Activated naive CD4-positive, alpha-beta T cell treated with anti-CD3 and anti-CD28 coated beads, Interleukin-2, amount 10 ng/mL, durations not matched to agents 7 days and 5 days (primary cell): ENCODE results near the gene GPR32.
A peak's percentile ranks its signal among the peaks of the same experiment; 100 is the strongest.
"Not testable (repeated sequence)": the region's sequence is repeated elsewhere in the genome, so short reads cannot be mapped to it uniquely, and the experiment has no call there.

Experiments
- CTCF ChIA-PET: fragments of 350-600 bp; sonication (Branson Sonifier 250); formaldehyde crosslinking; loops from one replicate; lab custom pipeline; 2021; ENCODE audit warnings: antibody characterized with exemption; lab: Charles Lee
- DNase-seq: peaks from one replicate; pipeline ENCODE4 v3.0.0-alpha.2; 2020
- H3K27ac Mint-ChIP-seq: one replicate; pipeline ENCODE4 v1.8.0; 2021; ENCODE audit warnings: mild to moderate bottlenecking, moderate library complexity, mixed read lengths
- H3K27me3 Mint-ChIP-seq: one replicate; pipeline ENCODE4 v1.8.0; 2021; ENCODE audit warnings: mild to moderate bottlenecking, mixed read lengths
- H3K36me3 Mint-ChIP-seq: one replicate; pipeline ENCODE4 v1.8.0; 2021; ENCODE audit warnings: mixed read lengths
- H3K4me1 Mint-ChIP-seq: one replicate; pipeline ENCODE4 v1.8.0; 2021; ENCODE audit warnings: mixed read lengths
- H3K4me3 Mint-ChIP-seq: one replicate; pipeline ENCODE4 v1.8.0; 2021; ENCODE audit warnings: mild to moderate bottlenecking, moderate library complexity, mixed read lengths
- H3K9me3 Mint-ChIP-seq: one replicate; pipeline ENCODE4 v1.8.0; 2021; ENCODE audit warnings: mixed read lengths

The GPR32 gene

DNA sequence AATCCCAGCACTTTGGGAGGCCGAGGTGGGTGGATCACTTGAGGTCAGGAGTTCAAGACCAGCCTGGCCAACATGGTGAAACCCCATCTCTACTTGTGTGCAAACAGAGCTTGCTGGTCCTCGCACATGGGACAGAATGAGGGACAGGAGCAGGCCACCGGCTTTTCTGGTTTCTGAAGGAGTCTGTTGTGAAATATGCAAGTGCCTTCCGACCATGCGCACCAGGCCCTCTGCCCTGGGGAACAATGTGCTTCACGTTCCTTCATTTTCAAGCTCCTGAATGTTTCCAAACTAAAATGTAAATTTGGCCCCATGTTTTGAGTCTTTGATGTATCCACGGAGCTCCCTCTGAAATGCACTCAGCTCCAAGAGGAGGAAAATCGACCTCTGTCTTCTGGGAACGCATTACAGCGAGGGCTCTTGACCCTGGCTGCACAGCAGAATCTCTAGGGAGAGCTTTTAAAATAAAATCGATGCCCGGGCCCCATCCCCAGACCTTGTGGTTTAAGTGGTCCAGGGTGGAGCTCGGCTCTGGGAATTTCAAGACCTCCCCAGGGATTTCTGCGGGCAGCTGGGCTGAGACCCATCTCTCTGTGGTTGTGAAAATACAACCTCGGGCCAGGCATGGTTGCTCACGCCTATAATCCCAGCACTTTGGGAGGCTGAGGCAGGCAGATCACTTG is 10.6 kb downstream of the GPR32 start:
- H3K4me1 Mint-ChIP-seq: peaks cover 6% of the 10 kb centered on the region
- no peak for DNase-seq
- H3K4me3 Mint-ChIP-seq: no peak overlapping the region
- no peaks in the 10 kb centered on the region for H3K36me3 Mint-ChIP-seq
- CTCF ChIA-PET: interaction anchor here (2.6 to 4.4 kb wide), 2 partner anchors 56 to 242 kb away, joined by 8 to 25 read pairs; no protein-coding TSS in a partner anchor
- H3K27ac Mint-ChIP-seq: no peak overlapping the region
- H3K27me3 Mint-ChIP-seq: peaks cover 60% of the 10 kb centered on the region
- H3K9me3 Mint-ChIP-seq: no peaks in the 10 kb centered on the region

DNA sequence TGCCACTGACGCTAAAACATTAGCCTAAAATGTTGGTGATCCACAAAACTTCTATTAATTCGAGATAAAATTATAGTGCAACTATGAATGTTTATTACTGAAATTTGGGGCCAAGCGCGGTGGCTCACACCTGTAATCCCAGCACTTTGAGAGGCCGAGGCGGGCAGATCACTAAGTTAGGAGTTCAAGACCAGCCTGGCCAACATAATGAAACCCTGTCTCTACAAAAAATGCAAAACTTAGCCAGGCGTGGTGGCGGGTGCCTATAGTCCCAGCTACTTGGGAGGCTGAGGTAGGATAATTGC is 13.5 kb downstream of the GPR32 start:
- not testable (repeated sequence) for H3K36me3 Mint-ChIP-seq, H3K4me3 Mint-ChIP-seq, H3K27ac Mint-ChIP-seq, H3K9me3 Mint-ChIP-seq, DNase-seq, H3K4me1 Mint-ChIP-seq
- H3K27me3 Mint-ChIP-seq: peaks cover 40% of the 10 kb centered on the region
- CTCF ChIA-PET: interaction anchor here (0.7 to 4.4 kb wide), 5 partner anchors 68 to 245 kb away, joined by 3 to 25 read pairs (median 4); no protein-coding TSS in a partner anchor

DNA sequence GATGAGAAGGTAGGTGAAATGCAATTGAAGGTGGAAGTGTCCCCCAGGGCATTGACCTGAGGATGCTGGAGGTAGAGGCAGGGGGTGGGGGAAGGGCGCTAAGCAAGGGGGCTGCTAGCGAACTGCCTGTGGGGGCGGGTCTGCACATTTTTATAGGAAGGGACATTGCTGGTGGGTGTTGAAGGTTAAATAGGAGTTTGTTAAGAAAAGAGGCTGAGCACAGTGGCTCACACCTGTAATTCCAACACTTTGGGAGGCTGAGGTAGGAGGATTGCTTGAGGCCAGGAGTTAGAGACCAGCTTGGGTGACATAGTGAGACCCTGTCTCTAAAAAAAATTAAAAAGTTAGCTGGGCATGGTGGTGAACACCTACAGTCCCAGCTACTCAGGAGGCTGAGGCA is 14.4 kb downstream of the GPR32 start:
- Mint-ChIP-seq H3K4me3 (no peak overlapping the region), H3K4me1 (peaks cover 6% of the 10 kb centered on the region), H3K9me3 (no peaks in the 10 kb centered on the region), H3K36me3 (no peaks in the 10 kb centered on the region), H3K27ac (no peak overlapping the region), H3K27me3 (peaks cover 31% of the 10 kb centered on the region)
- no peak for DNase-seq
- CTCF ChIA-PET: interaction anchor here (1.1 to 4.4 kb wide), 3 partner anchors 60 to 246 kb away, joined by 4 to 25 read pairs (median 8); no protein-coding TSS in a partner anchor

DNA sequence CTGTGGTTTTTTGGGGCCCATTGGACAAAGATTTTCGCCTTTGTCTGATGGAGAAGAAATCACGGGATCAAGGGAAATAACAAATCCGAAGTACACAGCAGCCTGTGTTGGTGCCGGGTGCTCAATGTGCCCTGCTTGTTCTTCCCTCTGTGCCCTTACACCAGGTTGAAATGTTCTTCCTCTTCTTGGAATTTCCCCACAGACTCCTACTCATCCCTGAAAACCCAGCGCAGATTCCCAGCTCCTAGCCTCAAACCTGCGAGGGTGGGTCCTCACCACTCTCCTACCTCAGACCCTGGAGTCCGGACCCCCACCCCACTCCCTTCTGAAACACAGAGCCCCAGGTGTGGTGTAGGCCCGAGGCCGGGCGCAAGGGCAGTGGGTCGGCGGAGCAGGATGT is 15.1 kb downstream of the GPR32 start:
- H3K36me3 Mint-ChIP-seq: no peaks in the 10 kb centered on the region
- peaks cover 6% of the 10 kb centered on the region for H3K4me1 Mint-ChIP-seq
- H3K9me3 Mint-ChIP-seq: no peaks in the 10 kb centered on the region
- DNase-seq: no peak
- no peak overlapping the region for H3K4me3 Mint-ChIP-seq
- peaks cover 25% of the 10 kb centered on the region for H3K27me3 Mint-ChIP-seq
- H3K27ac Mint-ChIP-seq: no peak overlapping the region
- CTCF ChIA-PET: interaction anchor here (1.1 to 4.4 kb wide), 2 partner anchors 60 to 247 kb away, joined by 4 to 25 read pairs; no protein-coding TSS in a partner anchor

DNA sequence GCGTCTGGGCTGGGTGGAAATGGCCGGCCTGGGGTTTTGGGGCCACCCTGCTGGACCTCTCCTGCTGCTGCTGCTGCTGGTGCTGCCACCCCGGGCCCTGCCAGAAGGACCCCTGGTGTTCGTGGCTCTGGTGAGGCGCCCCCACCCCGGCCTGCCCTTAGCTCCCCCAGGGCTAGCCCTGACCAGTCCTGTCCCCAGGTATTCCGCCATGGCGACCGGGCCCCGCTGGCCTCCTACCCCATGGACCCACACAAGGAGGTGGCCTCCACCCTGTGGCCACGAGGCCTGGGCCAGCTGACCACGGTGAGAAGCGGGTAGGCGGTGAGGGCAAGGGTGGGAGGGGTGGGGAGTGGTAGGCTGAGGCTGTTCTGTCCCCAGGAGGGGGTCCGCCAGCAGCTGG is 20.1 kb downstream of the GPR32 start, which contains the start of gene ACP4:
Gene ACP4, plus strand, starts transcription at position 20 of the 400 bp plus-strand sequence. Its CDS starts 0 bp downstream, at position 20.
- no peak for DNase-seq
- Mint-ChIP-seq H3K27me3 (peaks cover under 1% of the 10 kb centered on the region), H3K36me3 (peaks cover 2% of the 10 kb centered on the region), H3K4me3 (no peak within 1 kb of the TSS), H3K27ac (no peak within 1 kb of the TSS), H3K4me1 (peaks cover 7% of the 10 kb centered on the region), H3K9me3 (no peaks in the 10 kb centered on the region)
- CTCF ChIA-PET: interaction anchor here (1.2 kb wide), 1 partner anchor 131 kb away, joined by 4 read pairs; no protein-coding TSS in a partner anchor

DNA sequence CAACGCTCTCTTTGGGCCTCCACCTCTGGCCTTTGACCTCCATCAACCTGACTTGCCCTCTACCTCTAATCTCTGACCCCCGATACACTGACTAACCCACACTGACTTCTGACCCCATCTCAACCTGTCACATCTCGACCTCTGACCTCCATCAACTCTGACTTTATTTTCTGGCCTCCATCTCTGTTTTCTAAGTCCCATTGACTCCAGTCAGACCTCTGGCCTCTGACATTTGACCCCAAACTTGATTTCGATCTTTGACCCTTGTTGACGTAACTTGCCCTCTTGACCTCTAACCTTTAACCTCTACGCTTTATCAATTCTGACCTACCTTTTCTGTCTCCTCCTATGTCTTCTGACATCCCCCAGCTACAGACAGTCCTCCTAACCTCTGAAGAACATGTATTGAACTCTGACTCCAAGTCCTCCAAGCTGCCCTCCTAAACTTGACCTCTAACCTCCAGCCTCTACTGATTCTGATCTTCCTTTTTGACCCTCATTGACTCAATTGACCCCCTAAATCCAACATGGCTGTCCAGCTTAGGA is 20.7 kb downstream of the GPR32 start:
- no peaks in the 10 kb centered on the region for H3K27me3 Mint-ChIP-seq
- no peak for DNase-seq

DNA sequence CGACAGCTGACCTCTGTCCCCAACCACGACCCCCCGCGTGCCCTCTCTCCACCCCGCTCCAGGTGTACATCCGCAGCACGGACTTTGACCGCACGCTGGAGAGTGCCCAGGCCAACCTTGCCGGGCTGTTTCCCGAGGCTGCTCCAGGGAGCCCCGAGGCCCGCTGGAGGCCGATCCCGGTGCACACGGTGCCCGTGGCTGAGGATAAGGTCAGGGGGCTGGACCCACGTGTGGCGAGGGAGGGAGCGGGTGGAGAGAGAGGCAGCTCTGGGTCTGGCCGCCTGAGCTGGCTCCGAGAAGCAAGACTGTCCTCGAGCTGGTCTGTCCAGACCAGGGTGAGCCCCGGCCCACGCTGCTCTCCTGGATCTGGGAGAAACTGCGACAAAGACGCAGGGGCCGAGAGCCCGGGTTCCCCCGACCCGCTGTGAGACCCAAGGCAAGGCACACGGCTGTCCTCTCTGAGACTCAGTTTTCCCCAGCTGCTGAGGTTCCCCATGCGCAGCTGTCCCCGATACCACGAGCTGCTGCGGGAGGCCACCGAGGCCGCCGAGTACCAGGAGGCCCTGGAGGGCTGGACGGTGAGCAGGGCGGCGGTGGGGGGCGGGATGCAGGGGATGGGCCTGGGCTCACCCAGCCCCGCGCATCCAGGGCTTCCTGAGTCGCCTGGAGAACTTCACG is 21.5 kb downstream of the GPR32 start:
- Mint-ChIP-seq H3K36me3 (peaks cover 2% of the 10 kb centered on the region), H3K4me3 (no peak overlapping the region), H3K27me3 (no peaks in the 10 kb centered on the region), H3K27ac (no peak overlapping the region), H3K4me1 (peaks cover 7% of the 10 kb centered on the region), H3K9me3 (no peaks in the 10 kb centered on the region)
- CTCF ChIA-PET: interaction anchor here (0.6 to 1.2 kb wide), 2 partner anchors 131 to 236 kb away, joined by 3 to 4 read pairs; no protein-coding TSS in a partner anchor
- DNase-seq: no peak

More for the DNA sequence above, 20.7 kb downstream of the GPR32 start:
- CTCF ChIA-PET: interaction anchor here (0.6 kb wide), 1 partner anchor 235 kb away, joined by 3 read pairs; no protein-coding TSS in a partner anchor
- Mint-ChIP-seq H3K27ac (no peak overlapping the region), H3K4me1 (peaks cover 7% of the 10 kb centered on the region), H3K4me3 (no peak overlapping the region), H3K9me3 (no peaks in the 10 kb centered on the region), H3K36me3 (peaks cover 2% of the 10 kb centered on the region)

DNA sequence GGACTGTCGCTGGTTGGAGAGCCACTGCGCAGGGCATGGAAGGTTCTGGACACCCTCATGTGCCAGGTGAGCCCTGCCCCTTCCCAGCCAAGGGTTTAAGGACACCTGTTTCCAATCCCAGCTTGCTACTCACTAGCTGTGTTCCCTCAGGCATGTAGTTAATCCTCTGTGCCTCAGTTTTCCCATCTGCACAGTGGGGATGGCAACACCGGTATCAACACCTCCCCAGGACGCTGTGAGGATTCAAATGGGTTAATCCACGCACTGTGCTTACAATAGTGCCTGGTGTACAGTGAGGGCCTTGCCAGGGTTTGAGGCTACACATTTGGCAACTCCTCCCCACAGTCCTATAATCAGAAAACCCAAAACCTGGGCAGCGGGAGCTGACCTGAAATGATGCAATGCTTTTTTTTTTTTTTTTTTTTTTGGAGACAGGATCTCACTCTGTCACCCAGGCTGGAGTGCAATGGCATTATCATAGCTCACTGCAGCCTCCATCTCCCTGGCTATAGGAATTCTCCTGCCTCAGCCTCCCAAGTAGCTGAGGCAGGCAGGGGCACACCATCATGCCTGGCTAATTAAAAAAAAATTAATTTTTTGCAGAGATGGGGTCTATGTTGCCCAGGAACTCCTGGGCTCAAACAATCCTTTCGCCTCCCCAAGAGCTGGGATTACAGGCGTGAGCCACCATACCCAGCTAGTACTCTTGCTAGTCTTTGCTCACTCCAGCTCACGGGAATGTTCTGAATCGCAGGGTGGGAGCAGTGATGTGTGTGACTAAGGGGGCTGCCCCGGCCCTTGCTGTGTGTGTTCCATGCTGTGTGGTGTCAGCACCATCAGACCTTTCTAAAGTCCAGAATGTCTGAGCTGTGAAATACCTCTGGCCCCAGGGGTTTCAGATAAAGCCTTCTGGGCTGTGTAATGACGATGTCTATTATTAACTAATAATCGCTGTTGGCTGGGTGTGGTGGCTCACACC is 22.3 kb downstream of the GPR32 start:
- H3K9me3 Mint-ChIP-seq: no peaks in the 10 kb centered on the region
- CTCF ChIA-PET: interaction anchor here (0.7 to 1.2 kb wide), 3 partner anchors 9 to 492 kb away, joined by 3 to 5 read pairs (median 4); no protein-coding TSS in a partner anchor
- no peak for DNase-seq
- H3K4me1 Mint-ChIP-seq: peaks cover 7% of the 10 kb centered on the region
- H3K36me3 Mint-ChIP-seq: peaks cover 3% of the 10 kb centered on the region
- no peaks in the 10 kb centered on the region for H3K27me3 Mint-ChIP-seq
- no peak overlapping the region for H3K27ac Mint-ChIP-seq
- H3K4me3 Mint-ChIP-seq: no peak overlapping the region

DNA sequence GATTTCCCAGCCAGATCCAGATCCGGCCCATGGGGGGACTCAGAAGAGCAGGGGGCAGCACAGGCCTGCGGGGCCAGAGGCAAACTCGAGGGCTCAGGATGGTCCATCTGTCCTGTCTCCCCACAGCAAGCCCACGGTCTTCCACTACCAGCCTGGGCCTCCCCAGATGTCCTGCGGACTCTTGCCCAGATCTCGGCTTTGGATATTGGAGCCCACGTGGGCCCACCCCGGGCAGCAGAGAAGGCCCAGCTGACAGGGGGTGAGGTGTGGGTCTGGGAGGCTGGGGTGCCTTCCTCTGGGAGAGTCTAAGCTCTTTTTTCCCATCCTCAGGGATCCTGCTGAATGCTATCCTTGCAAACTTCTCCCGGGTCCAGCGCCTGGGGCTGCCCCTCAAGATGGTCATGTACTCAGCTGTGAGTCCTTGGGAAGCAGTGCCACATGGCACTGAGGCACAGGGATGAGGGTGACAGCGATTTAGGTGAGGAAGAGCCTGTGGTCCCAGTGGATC is 23.3 kb downstream of the GPR32 start:
- CTCF ChIA-PET: interaction anchor here (0.7 kb wide), 1 partner anchor 493 kb away, joined by 5 read pairs; no protein-coding TSS in a partner anchor
- Mint-ChIP-seq H3K4me3 (no peak overlapping the region), H3K4me1 (peaks cover 7% of the 10 kb centered on the region), H3K27me3 (no peaks in the 10 kb centered on the region), H3K27ac (no peak overlapping the region), H3K36me3 (peaks cover 5% of the 10 kb centered on the region), H3K9me3 (no peaks in the 10 kb centered on the region)
- DNase-seq: no peak

DNA sequence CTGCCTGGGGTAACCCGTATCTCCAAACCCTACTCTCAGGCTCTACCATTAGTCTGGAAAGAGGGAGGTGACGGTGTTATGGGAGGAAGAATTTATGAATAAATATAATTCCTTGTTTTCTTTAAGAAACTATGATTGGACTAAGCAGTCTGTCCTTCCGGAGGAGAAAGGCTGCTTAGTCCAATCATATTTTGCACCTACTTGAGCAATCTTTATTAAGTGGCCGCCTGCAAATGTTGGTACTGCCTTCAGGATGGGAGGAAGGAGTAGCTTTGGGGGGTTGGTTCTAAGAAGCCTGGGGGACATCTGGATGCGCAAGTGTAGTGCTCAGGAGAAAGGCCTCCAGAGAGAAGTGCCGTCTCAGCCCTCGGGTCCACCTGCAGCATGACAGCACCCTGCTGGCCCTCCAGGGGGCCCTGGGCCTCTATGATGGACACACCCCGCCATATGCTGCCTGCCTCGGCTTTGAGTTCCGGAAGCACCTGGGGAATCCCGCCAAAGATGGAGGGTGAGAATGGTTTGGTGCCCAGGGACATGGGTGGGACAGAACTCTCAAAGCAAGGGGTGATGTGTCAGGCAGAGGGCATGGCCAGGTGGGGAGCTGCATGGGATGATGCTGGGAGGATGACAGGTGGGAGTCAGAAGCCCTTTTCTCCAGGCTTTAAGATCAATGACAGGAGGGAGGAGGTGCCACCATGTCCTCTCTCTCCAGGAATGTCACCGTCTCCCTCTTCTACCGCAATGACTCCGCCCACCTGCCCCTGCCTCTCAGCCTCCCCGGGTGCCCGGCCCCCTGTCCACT is 24.0 kb downstream of the GPR32 start:
- Mint-ChIP-seq H3K4me3 (no peak overlapping the region), H3K4me1 (peaks cover 7% of the 10 kb centered on the region), H3K36me3 (peaks cover 5% of the 10 kb centered on the region), H3K9me3 (no peaks in the 10 kb centered on the region), H3K27ac (no peak overlapping the region), H3K27me3 (no peaks in the 10 kb centered on the region)
- no peak for DNase-seq
- CTCF ChIA-PET: no interaction called here

DNA sequence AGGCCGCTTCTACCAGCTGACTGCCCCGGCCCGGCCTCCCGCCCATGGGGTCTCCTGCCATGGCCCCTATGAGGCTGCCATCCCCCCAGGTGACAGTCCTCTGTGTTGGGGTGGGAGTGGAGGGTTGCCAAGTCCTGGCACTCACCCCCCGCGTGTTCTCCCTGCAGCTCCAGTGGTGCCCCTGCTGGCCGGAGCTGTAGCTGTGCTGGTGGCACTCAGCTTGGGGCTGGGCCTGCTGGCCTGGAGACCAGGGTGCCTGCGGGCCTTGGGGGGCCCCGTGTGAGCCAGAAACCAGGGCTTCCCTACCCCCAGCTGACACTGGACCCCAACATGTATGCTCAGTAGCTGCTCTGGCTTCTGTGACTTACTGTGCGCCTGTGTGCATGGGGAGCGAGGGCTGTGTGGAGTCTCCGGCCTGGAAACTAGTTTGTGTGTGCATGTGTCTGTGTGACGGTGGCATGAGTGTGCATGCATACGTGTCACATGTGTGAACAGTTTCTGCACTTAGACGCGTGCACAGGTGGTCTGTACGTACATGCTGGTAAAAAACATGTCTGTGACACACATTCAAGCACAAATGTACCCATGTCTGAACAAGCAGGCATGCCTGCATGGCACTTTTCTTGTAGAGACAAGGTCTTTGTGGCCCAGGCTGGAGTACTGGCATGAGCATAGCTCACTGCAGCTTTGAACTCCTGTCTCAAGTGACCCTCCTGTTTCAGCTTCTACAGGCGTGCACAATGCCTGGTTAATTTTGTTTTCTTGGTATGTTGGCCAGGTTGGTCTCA is 24.8 kb downstream of the GPR32 start:
- DNase-seq: no peak

DNA sequence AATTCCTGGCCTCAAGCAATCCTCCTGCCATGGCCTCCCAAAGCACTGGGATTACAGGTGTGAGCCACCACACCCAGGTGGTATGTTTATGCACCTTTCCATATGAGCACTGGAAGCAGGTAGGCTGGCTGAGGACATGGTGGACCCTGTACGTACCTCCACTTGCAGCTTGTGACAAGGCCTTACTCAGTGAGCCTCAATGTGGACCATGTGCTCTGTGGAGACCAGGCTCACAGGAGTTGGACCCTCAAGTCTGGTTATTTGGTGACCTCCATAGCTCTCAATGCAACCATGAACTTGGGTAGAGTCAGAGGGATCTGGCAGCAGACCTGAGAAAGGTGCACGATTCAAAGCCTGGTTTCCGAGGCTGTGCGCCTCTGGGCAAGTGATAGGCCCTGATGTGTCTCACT is 25.4 kb downstream of the GPR32 start:
- no peak overlapping the region for H3K4me3 Mint-ChIP-seq

More for the DNA sequence above, 24.8 kb downstream of the GPR32 start:
- Mint-ChIP-seq H3K36me3 (peaks cover 5% of the 10 kb centered on the region), H3K4me3 (no peak overlapping the region), H3K4me1 (peaks cover 8% of the 10 kb centered on the region), H3K9me3 (no peaks in the 10 kb centered on the region), H3K27me3 (no peaks in the 10 kb centered on the region), H3K27ac (peak overlapping the region; percentile 76)
- CTCF ChIA-PET: no interaction called here

More for the DNA sequence above, 25.4 kb downstream of the GPR32 start:
- no peak overlapping the region for H3K27ac Mint-ChIP-seq
- no peaks in the 10 kb centered on the region for H3K27me3 Mint-ChIP-seq
- no peak for DNase-seq
- H3K36me3 Mint-ChIP-seq: peaks cover 8% of the 10 kb centered on the region
- no peaks in the 10 kb centered on the region for H3K9me3 Mint-ChIP-seq
- H3K4me1 Mint-ChIP-seq: peaks cover 10% of the 10 kb centered on the region
- CTCF ChIA-PET: no interaction called here
